ENCODE data around the gene HFE. TPM values are rescaled to one million over a fixed set of nuclear protein-coding genes. Genes with fewer than 3 reads are reported as not detected.

The HFE gene
- polyA plus RNA-seq, 1 experiment, result 21.4 TPM

DNA sequence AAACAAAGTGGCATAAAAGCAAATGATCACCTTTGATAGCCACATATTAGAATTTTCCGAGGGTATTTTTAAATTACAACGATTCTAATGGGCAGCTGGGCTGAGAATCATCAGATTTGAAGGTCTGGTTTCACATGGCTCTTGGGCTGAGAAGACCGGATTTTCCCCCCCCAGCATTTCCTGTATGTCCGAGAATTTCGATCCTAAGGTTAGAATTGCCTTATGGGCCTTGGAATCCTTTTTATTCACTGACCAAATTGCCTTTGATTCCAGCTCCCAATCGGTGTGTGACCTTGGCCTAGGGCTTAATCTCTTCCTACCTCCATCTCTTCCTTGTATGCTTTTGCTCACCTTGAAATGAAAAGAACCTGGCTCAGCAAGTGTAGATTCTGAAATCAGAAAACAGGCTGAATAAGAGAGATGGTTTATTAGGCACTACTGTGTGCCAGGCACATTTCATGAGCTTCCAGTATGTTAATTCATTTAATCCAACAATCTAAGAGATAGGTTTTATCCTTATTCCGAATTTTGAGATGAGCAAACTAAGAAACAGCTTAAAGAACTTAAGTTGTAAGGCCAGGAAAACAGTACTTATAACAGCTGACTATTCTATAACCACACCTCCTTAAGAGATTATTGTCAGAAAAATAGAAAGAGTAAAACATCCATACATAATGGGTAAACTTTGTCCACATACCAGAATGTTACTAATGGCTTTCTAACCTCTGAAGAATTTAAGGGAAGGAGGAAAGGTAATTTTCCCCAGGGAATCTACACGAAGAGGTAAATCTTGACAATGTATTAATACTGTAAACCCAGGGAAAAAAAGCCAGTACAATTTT is 39.4 kb downstream of the HFE start:
- ChIA-PET POLR2A (interaction anchor here (0.6 to 6.4 kb wide), 16 partner anchors 10 to 1711 kb away, joined by 3 to 545 read pairs (median 7); a partner anchor contains a TSS), CTCF (interaction anchor here (1.2 kb wide), 1 partner anchor 30 kb away, joined by 5 read pairs; no protein-coding TSS in a partner anchor)
- peak overlapping the region; percentile 86 for H3K27ac ChIP-seq (ENCODE audit: low read depth, low read length)
- H3K4me3 ChIP-seq (ENCODE audit: low read depth, low read length), result peak overlapping the region; percentile 96
- H3K9me3 ChIP-seq (ENCODE audit: control insufficient read depth, insufficient read depth, low read length), result no peaks in the 10 kb centered on the region; the same call in 1 of the 2 replicates
- H3K27me3 ChIP-seq (ENCODE audit: control insufficient read depth, insufficient read depth, low read length), result no peaks in the 10 kb centered on the region
- DNase-seq (ENCODE audit: low read depth, low spot score), result no peak
- TF ChIP-seq, protein P1, sequence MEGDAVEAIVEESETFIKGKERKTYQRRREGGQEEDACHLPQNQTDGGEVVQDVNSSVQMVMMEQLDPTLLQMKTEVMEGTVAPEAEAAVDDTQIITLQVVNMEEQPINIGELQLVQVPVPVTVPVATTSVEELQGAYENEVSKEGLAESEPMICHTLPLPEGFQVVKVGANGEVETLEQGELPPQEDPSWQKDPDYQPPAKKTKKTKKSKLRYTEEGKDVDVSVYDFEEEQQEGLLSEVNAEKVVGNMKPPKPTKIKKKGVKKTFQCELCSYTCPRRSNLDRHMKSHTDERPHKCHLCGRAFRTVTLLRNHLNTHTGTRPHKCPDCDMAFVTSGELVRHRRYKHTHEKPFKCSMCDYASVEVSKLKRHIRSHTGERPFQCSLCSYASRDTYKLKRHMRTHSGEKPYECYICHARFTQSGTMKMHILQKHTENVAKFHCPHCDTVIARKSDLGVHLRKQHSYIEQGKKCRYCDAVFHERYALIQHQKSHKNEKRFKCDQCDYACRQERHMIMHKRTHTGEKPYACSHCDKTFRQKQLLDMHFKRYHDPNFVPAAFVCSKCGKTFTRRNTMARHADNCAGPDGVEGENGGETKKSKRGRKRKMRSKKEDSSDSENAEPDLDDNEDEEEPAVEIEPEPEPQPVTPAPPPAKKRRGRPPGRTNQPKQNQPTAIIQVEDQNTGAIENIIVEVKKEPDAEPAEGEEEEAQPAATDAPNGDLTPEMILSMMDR (IDR thresholded peaks at IDR 0.05; ENCODE audit: low read depth, low read length), result no peak

DNA sequence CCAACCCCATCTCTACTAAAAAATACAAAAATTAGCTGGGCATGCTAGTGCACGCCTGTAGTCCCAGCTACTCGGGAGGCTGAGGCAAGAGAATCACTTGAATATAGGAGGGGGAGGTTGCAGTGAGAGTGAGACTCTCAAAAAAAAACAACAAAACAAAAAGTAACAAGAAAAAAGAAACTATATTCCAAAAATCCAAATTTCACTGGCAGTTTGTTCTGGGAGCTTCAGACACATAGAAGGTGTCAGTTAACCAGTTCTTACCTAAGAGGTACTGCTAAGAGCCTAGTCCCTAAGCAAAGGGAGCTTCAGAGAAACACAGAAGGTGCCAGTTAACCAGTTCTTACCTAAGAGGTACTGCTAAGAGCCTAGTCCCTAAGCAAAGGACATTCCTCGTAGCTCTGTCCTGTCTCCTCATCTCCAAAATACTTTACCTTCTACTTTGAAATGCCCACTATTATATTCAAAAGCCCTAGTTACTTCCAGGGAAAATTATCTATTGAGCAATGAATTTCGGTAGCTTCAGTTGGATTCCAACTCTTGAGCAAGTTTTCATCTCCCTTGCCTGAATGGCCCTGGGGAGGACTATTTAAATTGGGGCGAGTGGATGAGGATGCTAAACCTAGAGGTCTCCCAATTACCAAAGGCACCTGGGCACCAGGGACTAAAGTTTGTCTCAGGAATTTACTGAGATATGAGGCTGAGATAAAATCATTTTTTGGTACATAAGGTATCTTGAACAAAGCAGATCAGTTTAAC is 41.0 kb downstream of the HFE start:
- ChIA-PET CTCF (interaction anchor here (0.7 to 1.0 kb wide), 2 partner anchors 31 to 63 kb away, joined by 3 to 4 read pairs; no protein-coding TSS in a partner anchor), POLR2A (interaction anchor here (1.4 to 6.4 kb wide), 2 partner anchors 29 to 60 kb away, joined by 5 to 545 read pairs; a partner anchor contains a TSS)
- Histone ChIP-seq H3K9me3 (ENCODE audit: control insufficient read depth, insufficient read depth, low read length) (no peaks in the 10 kb centered on the region; the same call in 1 of the 2 replicates), H3K27me3 (ENCODE audit: control insufficient read depth, insufficient read depth, low read length) (no peaks in the 10 kb centered on the region), H3K4me3 (ENCODE audit: low read depth, low read length) (peak overlapping the region; percentile 25), H3K27ac (ENCODE audit: low read depth, low read length) (no peak overlapping the region)
- DNase-seq (ENCODE audit: low read depth, low spot score), result no peak
- TF ChIP-seq, protein P1 (IDR thresholded peaks at IDR 0.05; ENCODE audit: low read depth, low read length), result no peak

DNA sequence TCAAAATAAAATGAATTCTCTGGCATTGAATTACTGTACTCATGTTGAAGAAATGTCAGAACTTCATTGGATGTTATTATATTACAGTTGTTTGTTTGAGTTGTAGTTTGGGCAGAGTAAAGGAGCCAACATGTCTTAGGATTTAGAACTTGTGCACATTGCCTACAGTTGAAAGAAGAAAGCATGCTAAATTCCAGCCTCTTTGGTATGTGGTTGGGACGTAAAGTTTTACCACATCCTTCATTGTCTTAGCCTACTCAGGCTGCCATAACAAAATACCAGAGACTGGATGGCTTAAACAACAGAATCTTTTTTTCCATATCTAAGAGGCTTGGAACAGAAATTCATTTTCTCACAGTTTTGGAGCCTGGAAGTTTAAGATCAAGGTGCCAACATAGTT is 42.4 kb downstream of the HFE start:
- Histone ChIP-seq H3K27me3 (ENCODE audit: control insufficient read depth, insufficient read depth, low read length) (no peaks in the 10 kb centered on the region), H3K27ac (ENCODE audit: low read depth, low read length) (no peak overlapping the region), H3K9me3 (ENCODE audit: control insufficient read depth, insufficient read depth, low read length) (no peaks in the 10 kb centered on the region), H3K4me3 (ENCODE audit: low read depth, low read length) (no peak overlapping the region)
- TF ChIP-seq, protein P1 (IDR thresholded peaks at IDR 0.05; ENCODE audit: low read depth, low read length), result no peak
- no peak for DNase-seq (ENCODE audit: low read depth, low spot score)
- ChIA-PET POLR2A (no interaction called here), CTCF (no interaction called here)

DNA sequence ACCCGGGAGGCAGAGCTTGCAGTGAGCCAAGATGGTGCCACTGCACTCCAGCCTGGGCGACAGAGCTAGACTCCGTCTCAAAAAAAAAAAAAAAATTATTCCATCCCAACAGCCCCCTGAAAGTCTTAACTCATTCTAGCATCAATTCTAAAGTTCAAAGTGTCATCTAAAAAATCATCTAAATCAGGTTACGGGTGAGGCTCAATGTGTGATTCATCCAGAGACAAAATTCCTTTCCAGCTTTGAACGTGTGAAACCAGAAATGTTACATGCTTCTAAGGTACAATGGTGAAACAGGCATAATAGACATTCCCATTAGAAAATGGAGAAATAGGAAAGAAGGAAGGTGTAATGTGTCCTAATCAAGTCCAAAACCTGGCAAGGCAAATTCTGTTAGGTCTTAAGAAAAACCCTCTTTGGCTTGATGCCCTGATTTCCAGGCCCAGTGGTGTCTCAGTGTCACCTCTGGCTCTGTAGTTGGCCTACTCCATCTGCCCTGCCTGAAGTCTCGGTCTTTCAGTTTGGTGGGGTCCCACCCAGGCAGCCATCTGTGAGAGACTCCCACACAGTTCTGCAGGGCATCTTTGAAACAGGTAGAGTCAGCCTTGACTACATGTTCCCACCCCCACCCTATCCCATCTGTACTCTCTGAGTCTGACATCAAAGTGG is 43.5 kb downstream of the HFE start:
- DNase-seq (ENCODE audit: low read depth, low spot score), result no peak
- Histone ChIP-seq H3K4me3 (ENCODE audit: low read depth, low read length) (no peak overlapping the region), H3K27me3 (ENCODE audit: control insufficient read depth, insufficient read depth, low read length) (no peaks in the 10 kb centered on the region), H3K27ac (ENCODE audit: low read depth, low read length) (no peak overlapping the region), H3K9me3 (ENCODE audit: control insufficient read depth, insufficient read depth, low read length) (no peaks in the 10 kb centered on the region)
- ChIA-PET POLR2A (interaction anchor here (0.7 to 2.1 kb wide), 2 partner anchors 27 kb away, joined by 4 to 8 read pairs; a partner anchor contains a TSS), CTCF (interaction anchor here (0.6 kb wide), 1 partner anchor 113 kb away, joined by 3 read pairs; no protein-coding TSS in a partner anchor)
- TF ChIP-seq, protein P1 (IDR thresholded peaks at IDR 0.05; ENCODE audit: low read depth, low read length), result no peak
